Activated B cell treated with CpG ODN at 0.5 μM for 24 hours (primary cell): ENCODE results near the gene PTPRT. TPM values are rescaled to one million over a fixed set of nuclear protein-coding genes. Genes with fewer than 3 reads are reported as not detected.

Experiments
- ATAC-seq: fragments of 200-7000 bp; cut with Tn5 transposase; one replicate; pipeline ENCODE4 v1.10.0; 2021; ENCODE audit warnings: low read depth, mild to moderate bottlenecking, moderate library complexity
- CTCF ChIA-PET: fragments of 350-600 bp; sonication (Branson Sonifier 250); formaldehyde crosslinking; loops from one replicate; lab custom pipeline; 2021; ENCODE audit warnings: antibody characterized with exemption; lab: Charles Lee
- POLR2A ChIA-PET: fragments of 350-600 bp; sonication (Branson Sonifier 250); formaldehyde crosslinking; loops from one replicate; lab custom pipeline; 2021; ENCODE audit warnings: antibody characterized with exemption; lab: Charles Lee
- DNase-seq: peaks from one replicate; pipeline ENCODE4 v3.0.0; 2022
- H3K27ac Mint-ChIP-seq: one replicate; pipeline ENCODE4 v1.8.0; 2020; ENCODE audit warnings: mixed read lengths
- H3K27me3 Mint-ChIP-seq: one replicate; pipeline ENCODE4 v1.8.0; 2021; ENCODE audit warnings: mixed read lengths
- H3K36me3 Mint-ChIP-seq: one replicate; pipeline ENCODE4 v1.8.0; 2021; ENCODE audit warnings: low read depth, mixed read lengths
- H3K4me1 Mint-ChIP-seq: one replicate; pipeline ENCODE4 v1.8.0; 2021; ENCODE audit warnings: mixed read lengths
- H3K4me3 Mint-ChIP-seq: one replicate; pipeline ENCODE4 v1.8.0; 2020; ENCODE audit warnings: mild to moderate bottlenecking, mixed read lengths
- H3K9me3 Mint-ChIP-seq: one replicate; pipeline ENCODE4 v1.8.0; 2020; ENCODE audit warnings: mixed read lengths
- intact Hi-C: fragments of 100-400 bp; cut with micrococcal nuclease; formaldehyde crosslinking; loops from one replicate; pipeline ENCODE4 v1.15.1; 2024
- total RNA-seq: library from RNA; stranded (reverse); gene quantifications from 2 replicates; pipeline ENCODE4 v1.2.3, GENCODE V29; 2022
- TF ChIP-seq, protein P1 (sequence below): fragments of 200-600 bp; IDR thresholded peaks from one replicate; pipeline ENCODE4 v1.8.0; 2022; ENCODE audit warnings: antibody characterized with exemption, mild to moderate bottlenecking

Gene PTPRT
- total RNA-seq, 1 donor from 2014 or later = not detected

GRCh38 chr20:43193443-43193842 lies 3.7 kb upstream of the PTPRT start:
- ChIA-PET CTCF (no interaction called here), POLR2A (no interaction called here)
- peaks cover 2% of the 10 kb centered on the region for H3K4me1 Mint-ChIP-seq
- no peaks in the 10 kb centered on the region for H3K36me3 Mint-ChIP-seq
- intact Hi-C loops = no loop called here
- TF ChIP-seq, protein P1, sequence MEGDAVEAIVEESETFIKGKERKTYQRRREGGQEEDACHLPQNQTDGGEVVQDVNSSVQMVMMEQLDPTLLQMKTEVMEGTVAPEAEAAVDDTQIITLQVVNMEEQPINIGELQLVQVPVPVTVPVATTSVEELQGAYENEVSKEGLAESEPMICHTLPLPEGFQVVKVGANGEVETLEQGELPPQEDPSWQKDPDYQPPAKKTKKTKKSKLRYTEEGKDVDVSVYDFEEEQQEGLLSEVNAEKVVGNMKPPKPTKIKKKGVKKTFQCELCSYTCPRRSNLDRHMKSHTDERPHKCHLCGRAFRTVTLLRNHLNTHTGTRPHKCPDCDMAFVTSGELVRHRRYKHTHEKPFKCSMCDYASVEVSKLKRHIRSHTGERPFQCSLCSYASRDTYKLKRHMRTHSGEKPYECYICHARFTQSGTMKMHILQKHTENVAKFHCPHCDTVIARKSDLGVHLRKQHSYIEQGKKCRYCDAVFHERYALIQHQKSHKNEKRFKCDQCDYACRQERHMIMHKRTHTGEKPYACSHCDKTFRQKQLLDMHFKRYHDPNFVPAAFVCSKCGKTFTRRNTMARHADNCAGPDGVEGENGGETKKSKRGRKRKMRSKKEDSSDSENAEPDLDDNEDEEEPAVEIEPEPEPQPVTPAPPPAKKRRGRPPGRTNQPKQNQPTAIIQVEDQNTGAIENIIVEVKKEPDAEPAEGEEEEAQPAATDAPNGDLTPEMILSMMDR = no peak
- H3K4me3 Mint-ChIP-seq = no peak overlapping the region
- H3K27me3 Mint-ChIP-seq = peaks cover 32% of the 10 kb centered on the region
- DNase-seq (no peak), ATAC-seq (no peak)
- H3K9me3 Mint-ChIP-seq = no peaks in the 10 kb centered on the region
- no peak overlapping the region for H3K27ac Mint-ChIP-seq

DNA sequence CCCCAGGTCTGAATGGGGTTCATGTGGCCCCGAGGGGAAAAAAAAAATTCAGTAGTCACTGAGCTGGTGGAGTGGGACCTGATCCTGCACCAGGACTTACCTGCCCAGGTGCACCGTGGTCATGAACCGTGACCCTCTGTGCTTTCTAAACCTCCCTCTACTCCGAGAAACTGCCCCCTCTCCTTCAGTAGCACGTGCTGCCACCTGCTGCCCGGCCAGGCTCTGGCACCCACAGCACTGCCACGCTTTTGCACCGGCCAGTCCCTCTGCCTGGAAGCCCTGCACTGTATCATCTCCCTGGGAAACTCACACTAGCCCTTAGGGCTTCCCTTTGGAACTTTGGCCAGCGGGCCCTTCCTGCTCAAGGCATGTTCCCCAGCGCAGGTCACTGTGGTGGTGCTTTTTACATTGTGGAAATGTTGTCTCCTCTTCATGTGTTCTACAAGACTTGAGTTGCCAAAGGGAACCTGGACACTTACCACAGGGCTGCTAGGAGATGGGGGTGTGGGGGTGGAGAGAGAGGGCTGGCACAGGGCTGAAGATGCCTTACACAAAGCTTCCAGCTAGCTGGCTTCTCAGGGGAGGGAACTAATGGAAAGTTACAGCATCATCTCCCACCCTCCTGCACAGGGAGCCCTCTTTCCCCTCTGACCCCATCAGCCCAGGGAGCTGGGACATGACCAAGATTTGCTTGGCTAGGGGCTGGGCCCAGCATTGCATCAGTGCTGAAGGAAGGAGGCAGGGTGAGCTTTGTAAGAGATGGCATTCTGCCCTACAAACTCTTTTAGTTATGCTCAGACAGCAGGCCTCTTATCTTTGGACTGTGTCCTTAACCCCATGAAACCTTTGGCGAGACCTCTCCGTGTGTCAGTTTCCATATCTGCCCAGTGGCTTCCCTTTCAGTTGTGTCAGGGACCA lies 2.5 kb upstream of the PTPRT start:
- DNase-seq (no peak), ATAC-seq (no peak)
- Mint-ChIP-seq H3K27me3 (peaks cover 42% of the 10 kb centered on the region), H3K4me1 (peaks cover 2% of the 10 kb centered on the region), H3K27ac (no peak overlapping the region), H3K9me3 (no peaks in the 10 kb centered on the region), H3K4me3 (no peak overlapping the region), H3K36me3 (no peaks in the 10 kb centered on the region)
- ChIA-PET CTCF (no interaction called here), POLR2A (no interaction called here)
- TF ChIP-seq, protein P1 = no peak
- intact Hi-C loops = no loop called here

GRCh38 chr20:43191143-43191542 lies 1.4 kb upstream of the PTPRT start:
- H3K36me3 Mint-ChIP-seq = no peaks in the 10 kb centered on the region
- CTCF ChIA-PET = no interaction called here
- no peak overlapping the region for H3K27ac Mint-ChIP-seq
- POLR2A ChIA-PET = no interaction called here
- DNase-seq (no peak), ATAC-seq (no peak)
- no peak overlapping the region for H3K4me3 Mint-ChIP-seq
- intact Hi-C loops = no loop called here
- H3K27me3 Mint-ChIP-seq = peaks cover 43% of the 10 kb centered on the region
- peaks cover 2% of the 10 kb centered on the region for H3K4me1 Mint-ChIP-seq
- TF ChIP-seq, protein P1 = no peak
- H3K9me3 Mint-ChIP-seq = no peaks in the 10 kb centered on the region

- TF ChIP-seq, protein P1 = no peak
- Mint-ChIP-seq H3K4me3 (no peak overlapping the region), H3K4me1 (peaks cover 2% of the 10 kb centered on the region), H3K36me3 (no peaks in the 10 kb centered on the region), H3K27me3 (peaks cover 43% of the 10 kb centered on the region), H3K27ac (no peak overlapping the region), H3K9me3 (no peaks in the 10 kb centered on the region)
- intact Hi-C loops = no loop called here
- DNase-seq (no peak), ATAC-seq (no peak)
- ChIA-PET CTCF (no interaction called here), POLR2A (no interaction called here)
Observed at GRCh38 chr20:43190332-43190953, 737 bp upstream of the PTPRT start.

- no peak for DNase-seq
- Mint-ChIP-seq H3K27me3 (peaks cover 47% of the 10 kb centered on the region), H3K27ac (no peak overlapping the region), H3K4me3 (no peak overlapping the region), H3K36me3 (no peaks in the 10 kb centered on the region), H3K4me1 (peaks cover 2% of the 10 kb centered on the region), H3K9me3 (no peaks in the 10 kb centered on the region)
- ChIA-PET CTCF (interaction anchor here (1.2 kb wide), 1 partner anchor 1455 kb away, joined by 4 read pairs; no protein-coding TSS in a partner anchor), POLR2A (no interaction called here)
- ATAC-seq = no peak
- intact Hi-C loops = no loop called here
- TF ChIP-seq, protein P1 = no peak
Observed at GRCh38 chr20:43188861-43189553, 699 bp downstream of the PTPRT start.
